ENCODE data around the gene SLC30A2.

Gene SLC30A2

GRCh38 chr1:26023826-26024225, 22.1 kb downstream of the SLC30A2 start:
- no peak for TF ChIP-seq CTCF (IDR thresholded peaks at IDR 0.05; ENCODE audit: insufficient read depth, low read depth, low read length, missing control alignments)
- DNase-seq (ENCODE audit: low read depth), result no peak
- H3K4me3 ChIP-seq (ENCODE audit: low read length), result no peak overlapping the region

- no peak for TF ChIP-seq CTCF (IDR thresholded peaks at IDR 0.05; ENCODE audit: insufficient read depth, low read depth, low read length, missing control alignments)
- no peak overlapping the region for H3K4me3 ChIP-seq (ENCODE audit: low read length)
- DNase-seq (ENCODE audit: low read depth), result no peak
Observed at GRCh38 chr1:26023009-26023408, 22.9 kb downstream of the SLC30A2 start.

- no peak for DNase-seq (ENCODE audit: low read depth)
- H3K4me3 ChIP-seq (ENCODE audit: low read length), result no peak overlapping the region
- no peak for TF ChIP-seq CTCF (IDR thresholded peaks at IDR 0.05; ENCODE audit: insufficient read depth, low read depth, low read length, missing control alignments)
Observed at GRCh38 chr1:26022404-26022779, 23.5 kb downstream of the SLC30A2 start.

- no peak within 1 kb of the TSS for H3K4me3 ChIP-seq (ENCODE audit: low read length)
- no peak for DNase-seq (ENCODE audit: low read depth)
- no peak for TF ChIP-seq CTCF (IDR thresholded peaks at IDR 0.05; ENCODE audit: insufficient read depth, low read depth, low read length, missing control alignments)
Observed at GRCh38 chr1:26021647-26022403, 24.1 kb downstream of the SLC30A2 start, which contains the start of gene EXTL1. EXTL1 (plus strand) TSS chr1:26021775; CDS start chr1:26022647, 872 bp downstream.

GRCh38 chr1:26020941-26021646, 24.8 kb downstream of the SLC30A2 start:
- H3K4me3 ChIP-seq (ENCODE audit: low read length), result no peak overlapping the region
- TF ChIP-seq CTCF (IDR thresholded peaks at IDR 0.05; ENCODE audit: insufficient read depth, low read depth, low read length, missing control alignments), result no peak
- no peak for DNase-seq (ENCODE audit: low read depth)

- H3K4me3 ChIP-seq (ENCODE audit: low read length), result no peak overlapping the region
- DNase-seq (ENCODE audit: low read depth), result no peak
- no peak for TF ChIP-seq CTCF (IDR thresholded peaks at IDR 0.05; ENCODE audit: insufficient read depth, low read depth, low read length, missing control alignments)
Observed at GRCh38 chr1:26020330-26020768, 25.6 kb downstream of the SLC30A2 start.
